Measurements from ENCODE around the gene LYPD6B. TPM values are rescaled to one million over a fixed set of nuclear protein-coding genes. Genes with fewer than 3 reads are reported as not detected.

Gene LYPD6B
- total and polyA plus RNA-seq, 2 experiments from 2014 or later, result 16.8 to 26.0 TPM

DNA sequence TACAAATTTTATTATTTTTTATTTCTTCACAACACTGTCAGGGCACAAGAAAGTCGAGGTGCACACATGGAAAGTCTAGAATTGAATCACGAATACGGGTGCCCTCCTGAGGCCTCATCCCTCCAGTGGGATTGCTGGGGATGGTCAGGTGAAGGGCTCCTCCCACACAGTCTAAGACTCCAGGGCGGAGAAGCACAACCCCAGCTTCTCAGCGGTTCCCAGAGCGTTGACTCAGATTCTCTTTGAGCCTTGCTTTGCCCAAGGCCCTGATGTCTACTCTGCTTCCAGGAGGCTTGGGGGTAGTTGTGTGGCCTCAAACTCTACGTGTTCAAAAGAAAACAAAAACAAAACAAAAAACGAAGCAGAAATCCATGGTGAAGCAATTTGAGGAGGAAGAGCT lies 108.4 kb downstream of the LYPD6B start:
- H3K27ac ChIP-seq, result no peak overlapping the region
- TF ChIP-seq, protein P1, sequence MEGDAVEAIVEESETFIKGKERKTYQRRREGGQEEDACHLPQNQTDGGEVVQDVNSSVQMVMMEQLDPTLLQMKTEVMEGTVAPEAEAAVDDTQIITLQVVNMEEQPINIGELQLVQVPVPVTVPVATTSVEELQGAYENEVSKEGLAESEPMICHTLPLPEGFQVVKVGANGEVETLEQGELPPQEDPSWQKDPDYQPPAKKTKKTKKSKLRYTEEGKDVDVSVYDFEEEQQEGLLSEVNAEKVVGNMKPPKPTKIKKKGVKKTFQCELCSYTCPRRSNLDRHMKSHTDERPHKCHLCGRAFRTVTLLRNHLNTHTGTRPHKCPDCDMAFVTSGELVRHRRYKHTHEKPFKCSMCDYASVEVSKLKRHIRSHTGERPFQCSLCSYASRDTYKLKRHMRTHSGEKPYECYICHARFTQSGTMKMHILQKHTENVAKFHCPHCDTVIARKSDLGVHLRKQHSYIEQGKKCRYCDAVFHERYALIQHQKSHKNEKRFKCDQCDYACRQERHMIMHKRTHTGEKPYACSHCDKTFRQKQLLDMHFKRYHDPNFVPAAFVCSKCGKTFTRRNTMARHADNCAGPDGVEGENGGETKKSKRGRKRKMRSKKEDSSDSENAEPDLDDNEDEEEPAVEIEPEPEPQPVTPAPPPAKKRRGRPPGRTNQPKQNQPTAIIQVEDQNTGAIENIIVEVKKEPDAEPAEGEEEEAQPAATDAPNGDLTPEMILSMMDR (IDR thresholded peaks at IDR 0.05; ENCODE audit: poor library complexity), result no peak
- TF ChIP-seq EZH2 (IDR thresholded peaks at IDR 0.05; ENCODE audit: borderline replicate concordance), result no peak
- TF ChIP-seq EZH2phosphoT487 (IDR thresholded peaks at IDR 0.05; ENCODE audit: low read depth, severe bottlenecking, unreplicated experiment), result no peak
- H4K20me1 ChIP-seq (ENCODE audit: insufficient read depth, poor library complexity, severe bottlenecking), result no peaks in the 10 kb centered on the region
- no peaks in the 10 kb centered on the region for H3K36me3 ChIP-seq (replicated peaks; ENCODE audit: insufficient read depth, low read depth)
- H2AFZ ChIP-seq, result no peak overlapping the region
- WGBS (ENCODE audit: low lambda C conversion rate, missing lambda C conversion rate), result 83% methylated on average over 8 of the region's 8 CpGs
- no peak overlapping the region for H3K4me2 ChIP-seq
- H3K79me2 ChIP-seq, result no peaks in the 10 kb centered on the region
- H3K4me1 ChIP-seq (ENCODE audit: insufficient read depth), result no peaks in the 10 kb centered on the region
- no peaks in the 10 kb centered on the region for H3K9me2 ChIP-seq (replicated peaks; ENCODE audit: insufficient read depth)
- no peak for DNase-seq (ENCODE audit: low spot score)
- no peak overlapping the region for H3K4me3 ChIP-seq
- no peaks in the 10 kb centered on the region for H3K27me3 ChIP-seq
- H3K9me3 ChIP-seq (ENCODE audit: low read depth), result no peaks in the 10 kb centered on the region

DNA sequence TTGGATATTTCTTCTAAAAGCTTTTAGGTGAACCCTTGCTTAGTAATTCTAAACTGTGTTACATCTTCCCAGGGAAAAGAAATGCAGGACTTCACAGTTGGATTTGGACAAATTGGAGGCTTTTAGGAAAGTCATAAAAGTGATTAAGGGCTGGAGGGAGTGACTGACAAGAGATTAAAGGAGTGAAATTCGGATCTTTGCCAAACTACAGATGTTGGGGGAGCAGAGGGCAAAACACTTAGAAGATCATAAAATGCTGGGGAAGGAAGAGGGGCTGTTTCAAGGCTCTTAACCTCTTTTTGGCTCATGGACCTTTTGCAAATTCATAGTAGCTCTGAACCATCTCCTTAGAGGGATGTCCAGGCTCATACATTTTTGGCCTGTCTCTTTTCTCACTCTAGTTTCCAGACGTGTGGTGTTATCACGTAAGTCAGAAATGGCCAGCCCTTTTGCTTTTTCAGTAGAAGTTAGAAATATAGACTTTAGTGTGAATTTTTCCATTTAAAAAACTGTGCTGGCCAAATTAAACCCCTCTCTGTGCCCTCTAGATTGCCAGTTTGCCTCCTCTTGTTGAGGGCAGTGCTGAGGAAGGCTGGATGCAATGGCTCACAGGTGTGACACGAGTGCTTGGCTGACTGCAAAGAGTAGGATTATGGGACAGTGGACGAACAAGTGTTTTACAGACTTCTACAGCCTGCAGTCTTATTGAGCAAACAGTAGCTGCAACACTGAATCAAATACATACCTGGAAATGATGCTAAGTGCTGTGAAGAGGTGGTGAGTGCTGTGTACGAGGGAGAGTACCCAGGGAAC lies 109.9 kb downstream of the LYPD6B start:
- H3K79me2 ChIP-seq, result no peaks in the 10 kb centered on the region
- H3K4me1 ChIP-seq (ENCODE audit: insufficient read depth), result no peaks in the 10 kb centered on the region
- no peaks in the 10 kb centered on the region for H3K36me3 ChIP-seq (replicated peaks; ENCODE audit: insufficient read depth, low read depth)
- no peaks in the 10 kb centered on the region for H3K27me3 ChIP-seq
- H2AFZ ChIP-seq, result no peak overlapping the region
- no peaks in the 10 kb centered on the region for H4K20me1 ChIP-seq (ENCODE audit: insufficient read depth, poor library complexity, severe bottlenecking)
- H3K4me2 ChIP-seq, result no peak overlapping the region
- no peak for DNase-seq (ENCODE audit: low spot score)
- no peaks in the 10 kb centered on the region for H3K9me2 ChIP-seq (replicated peaks; ENCODE audit: insufficient read depth)
- H3K4me3 ChIP-seq, result no peak overlapping the region
- H3K27ac ChIP-seq, result no peak overlapping the region
- WGBS (ENCODE audit: low lambda C conversion rate, missing lambda C conversion rate), result 53% methylated on average over 6 of the region's 6 CpGs
- H3K9me3 ChIP-seq (ENCODE audit: low read depth), result no peaks in the 10 kb centered on the region
- TF ChIP-seq EZH2phosphoT487 (IDR thresholded peaks at IDR 0.05; ENCODE audit: low read depth, severe bottlenecking, unreplicated experiment) (no peak), EZH2 (IDR thresholded peaks at IDR 0.05; ENCODE audit: borderline replicate concordance) (no peak)
- TF ChIP-seq, protein P1 (IDR thresholded peaks at IDR 0.05; ENCODE audit: poor library complexity), result no peak

DNA sequence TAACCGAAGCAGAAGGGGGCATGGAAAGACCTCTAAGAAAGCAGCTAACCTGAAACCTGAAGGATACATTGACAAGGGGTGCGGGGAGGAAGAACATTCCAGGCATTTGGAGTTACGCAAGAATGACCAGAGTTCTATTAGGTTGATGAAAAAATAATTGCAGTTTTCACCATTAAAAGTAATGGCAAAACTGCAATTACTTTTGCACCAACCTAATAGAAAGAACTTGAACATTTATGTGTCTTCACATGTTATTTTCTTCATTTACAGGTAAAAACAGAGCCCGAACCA lies 110.5 kb downstream of the LYPD6B start:
- Histone ChIP-seq H2AFZ (no peak overlapping the region), H3K27me3 (no peaks in the 10 kb centered on the region), H3K4me3 (no peak overlapping the region), H3K9me3 (ENCODE audit: low read depth) (no peaks in the 10 kb centered on the region), H3K79me2 (no peaks in the 10 kb centered on the region), H3K4me2 (no peak overlapping the region), H3K36me3 (replicated peaks; ENCODE audit: insufficient read depth, low read depth) (no peaks in the 10 kb centered on the region), H3K27ac (no peak overlapping the region), H3K4me1 (ENCODE audit: insufficient read depth) (no peaks in the 10 kb centered on the region), H4K20me1 (ENCODE audit: insufficient read depth, poor library complexity, severe bottlenecking) (no peaks in the 10 kb centered on the region), H3K9me2 (replicated peaks; ENCODE audit: insufficient read depth) (no peaks in the 10 kb centered on the region)
- 91% methylated on average over 4 of the region's 4 CpGs for WGBS (ENCODE audit: low lambda C conversion rate, missing lambda C conversion rate)
- TF ChIP-seq EZH2 (IDR thresholded peaks at IDR 0.05; ENCODE audit: borderline replicate concordance) (no peak), EZH2phosphoT487 (IDR thresholded peaks at IDR 0.05; ENCODE audit: low read depth, severe bottlenecking, unreplicated experiment) (no peak)
- TF ChIP-seq, protein P1 (IDR thresholded peaks at IDR 0.05; ENCODE audit: poor library complexity), result no peak
- no peak for DNase-seq (ENCODE audit: low spot score)

Data from hepatocyte (in vitro differentiated cells).